Measurements from ENCODE around the gene CRYAB.
"Not testable (repeated sequence)": the region's sequence is repeated elsewhere in the genome, so short reads cannot be mapped to it uniquely, and the experiment has no call there.

Gene CRYAB

GRCh38 chr11:111905411-111905810 lies 6.2 kb downstream of the CRYAB start:
- no peak for DNase-seq

- DNase-seq: no peak
Observed at GRCh38 chr11:111886844-111887243, 24.7 kb downstream of the CRYAB start.

GRCh38 chr11:111886032-111886431 lies 25.5 kb downstream of the CRYAB start:
- DNase-seq: no peak

GRCh38 chr11:111885053-111885452 lies 26.5 kb downstream of the CRYAB start:
- not testable (repeated sequence) for DNase-seq

- DNase-seq: no peak
Observed at GRCh38 chr11:111882202-111882601, 29.4 kb downstream of the CRYAB start.

GRCh38 chr11:111879637-111879960 lies 32.0 kb downstream of the CRYAB start:
- no peak for DNase-seq

- DNase-seq: peak; percentile 98
Observed at GRCh38 chr11:111878849-111879636, 32.5 kb downstream of the CRYAB start, which contains the start of the genes CFAP68 and FDXACB1. Gene CFAP68 (plus strand): TSS chr11:111879541. CDS start chr11:111879561, 20 bp downstream. Gene FDXACB1 (minus strand): TSS chr11:111879165. CDS start chr11:111879132, 33 bp downstream.

GRCh38 chr11:111878385-111878848 lies 33.2 kb downstream of the CRYAB start:
- peak; percentile 22 for DNase-seq

GRCh38 chr11:111871693-111872161 lies 39.8 kb downstream of the CRYAB start:
- DNase-seq: no peak

- DNase-seq: peak; percentile 57
Observed at GRCh38 chr11:111870886-111871692, 40.5 kb downstream of the CRYAB start, which contains the start of gene ALG9. Gene ALG9 (minus strand): TSS chr11:111871581. CDS start chr11:111871482, 99 bp downstream.

GRCh38 chr11:111870522-111870885 lies 41.1 kb downstream of the CRYAB start:
- DNase-seq: no peak

- DNase-seq: no peak
Observed at GRCh38 chr11:111870113-111870512, 41.5 kb downstream of the CRYAB start.

- no peak for DNase-seq
Observed at GRCh38 chr11:111860257-111860656, 51.3 kb downstream of the CRYAB start.

Data from NCI-H2171 (cell line).